Stimulated activated CD8-positive, alpha-beta memory T cell treated with anti-CD3 and anti-CD28 coated beads, Interleukin-15, amount 100 ng/mL, for 4 hours (primary cell): ENCODE measurements around the gene CCDC107.

Experiments used
- DNase-seq, 2 donors: peaks; one replicate each; pipeline ENCODE4 v3.0.0-alpha.2; 2020; ENCODE audit warnings: low read depth in 2 of 2

Gene CCDC107

GRCh38 chr9:35702696-35703095, 44.6 kb downstream of the CCDC107 start:
- no peak for DNase-seq

GRCh38 chr9:35703906-35704672, 46.0 kb downstream of the CCDC107 start:
- DNase-seq = no peak

- DNase-seq = no peak
Observed at GRCh38 chr9:35705372-35705771, 47.3 kb downstream of the CCDC107 start.

- DNase-seq = no peak
Observed at GRCh38 chr9:35705836-35706430, 47.8 kb downstream of the CCDC107 start.

GRCh38 chr9:35706951-35707350, 48.9 kb downstream of the CCDC107 start:
- no peak for DNase-seq

- DNase-seq = no peak
Observed at GRCh38 chr9:35708146-35708545, 50.1 kb downstream of the CCDC107 start.

GRCh38 chr9:35710818-35711500, 52.9 kb downstream of the CCDC107 start:
- DNase-seq = no peak
